ENCODE data around the gene CILP.
"Not testable (repeated sequence)": the region's sequence is repeated elsewhere in the genome, so short reads cannot be mapped to it uniquely, and the experiment has no call there.

Gene CILP

GRCh38 chr15:65198571-65198970 lies 12.7 kb downstream of the CILP start:
- in situ Hi-C loops (cut with HindIII; ENCODE audit: low sequenced_read_pairs), result no loop called here

DNA sequence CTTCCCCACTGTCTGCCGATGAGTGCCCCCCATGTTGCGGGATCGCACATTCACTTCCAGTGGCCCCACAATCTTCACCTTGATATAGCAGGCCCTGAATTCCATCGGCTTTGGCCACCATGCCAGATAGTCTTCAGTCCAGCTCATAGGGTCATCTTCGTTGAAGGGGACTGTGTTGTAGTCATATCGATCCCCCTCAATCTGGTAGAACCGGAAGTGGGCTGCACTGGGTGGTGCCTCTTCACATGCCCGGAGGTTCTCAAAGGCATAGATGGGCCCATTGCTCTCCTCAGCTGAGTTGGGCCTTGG lies 14.0 kb downstream of the CILP start:
- in situ Hi-C loops (cut with HindIII; ENCODE audit: low sequenced_read_pairs), result no loop called here

GRCh38 chr15:65196637-65197336 lies 14.5 kb downstream of the CILP start:
- in situ Hi-C loops (cut with HindIII; ENCODE audit: low sequenced_read_pairs), result no loop called here

DNA sequence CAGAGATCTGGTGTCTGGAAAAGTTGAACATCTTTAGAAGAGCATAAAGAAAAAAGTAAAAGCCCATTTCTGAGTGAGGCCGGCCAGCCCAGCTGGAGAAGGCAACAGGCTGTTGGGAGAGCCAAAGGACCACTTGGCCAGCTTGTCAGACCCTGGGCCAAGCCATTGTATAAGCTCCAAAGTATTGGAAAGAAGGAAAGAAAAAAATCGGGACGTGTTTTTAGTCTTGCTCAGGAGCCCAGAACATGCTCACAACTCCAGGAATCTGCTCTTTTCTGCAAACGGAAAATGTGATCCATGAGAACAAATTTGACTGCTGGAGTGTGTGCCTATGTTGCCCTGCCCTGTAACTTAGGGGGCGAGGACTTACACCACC lies 15.7 kb downstream of the CILP start:
- in situ Hi-C loops (cut with HindIII; ENCODE audit: low sequenced_read_pairs), result no loop called here

DNA sequence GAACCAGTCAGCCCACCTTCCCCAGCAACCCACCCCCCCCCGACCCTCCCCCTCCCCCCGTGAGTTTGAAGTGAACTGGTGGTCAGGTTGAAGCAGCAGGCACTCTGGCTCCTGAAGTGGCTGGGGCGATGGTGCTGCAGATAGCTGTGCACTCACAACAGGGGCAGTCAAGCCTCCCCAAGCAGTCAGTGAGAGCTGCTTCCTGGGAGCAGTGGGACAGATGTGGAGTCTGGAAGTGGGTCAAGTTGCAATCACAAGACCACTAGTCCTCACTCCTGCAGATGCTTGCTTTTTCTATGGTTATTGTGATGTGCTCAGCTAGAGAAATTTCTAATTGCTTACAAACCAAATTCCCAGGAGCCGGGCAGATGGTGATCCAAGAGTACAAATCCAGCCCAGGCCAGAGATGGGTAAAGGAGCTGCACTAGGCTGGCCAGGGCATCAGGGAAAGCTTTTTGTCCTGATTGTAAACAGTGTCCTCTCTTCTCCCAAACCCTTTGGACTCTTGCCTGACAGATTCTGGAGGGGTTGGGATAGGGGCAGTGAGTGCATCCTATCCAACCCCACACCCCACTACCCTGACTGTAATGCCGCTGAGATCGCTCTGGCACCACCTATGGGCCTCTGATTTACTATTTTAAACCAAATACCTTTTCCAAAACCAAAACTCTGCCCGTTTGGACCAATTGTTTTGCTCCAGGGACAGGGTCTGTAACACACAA lies 16.3 kb downstream of the CILP start:
- in situ Hi-C loops (cut with HindIII; ENCODE audit: low sequenced_read_pairs), result no loop called here

- in situ Hi-C loops (cut with HindIII; ENCODE audit: low sequenced_read_pairs), result no loop called here
Observed at GRCh38 chr15:65192016-65192415, 19.3 kb downstream of the CILP start.

GRCh38 chr15:65189102-65189740 lies 22.1 kb downstream of the CILP start:
- in situ Hi-C loops (cut with HindIII; ENCODE audit: low sequenced_read_pairs), result no loop called here

GRCh38 chr15:65188472-65188871 lies 22.8 kb downstream of the CILP start:
- in situ Hi-C loops (cut with HindIII; ENCODE audit: low sequenced_read_pairs), result not testable (repeated sequence)

- in situ Hi-C loops (cut with HindIII; ENCODE audit: low sequenced_read_pairs), result no loop called here
Observed at GRCh38 chr15:65184868-65185717, 26.2 kb downstream of the CILP start, which contains the start of gene CLPX. CLPX (minus strand) TSS chr15:65185342; CDS start chr15:65185153, 189 bp downstream.

DNA sequence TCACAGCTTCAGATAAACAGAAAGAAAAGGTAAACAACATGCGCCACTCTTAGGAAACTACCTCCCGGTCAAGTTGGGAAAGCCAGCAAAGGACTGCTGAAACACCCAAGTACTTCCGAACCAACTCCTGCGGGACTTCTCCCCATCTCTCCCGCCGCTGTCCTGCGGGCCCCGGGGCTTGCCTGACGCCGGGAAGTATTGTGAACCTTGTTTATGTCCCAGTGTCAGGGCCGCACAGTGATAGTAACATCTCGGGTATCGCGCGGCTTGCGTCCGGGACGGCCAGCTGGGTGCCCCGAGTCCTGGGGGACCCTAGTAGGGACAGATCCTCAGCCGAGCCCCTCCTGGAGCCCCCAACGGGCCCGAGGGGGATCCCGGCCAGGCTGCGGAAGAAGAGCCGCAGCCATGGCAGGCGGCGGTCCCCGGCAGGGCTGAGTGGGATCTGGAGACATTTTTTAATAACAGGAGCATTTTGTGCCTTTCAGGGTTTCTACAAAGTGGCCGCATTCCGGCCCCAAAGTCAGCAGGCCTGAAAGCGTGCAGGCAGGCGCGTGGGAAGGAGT lies 26.9 kb downstream of the CILP start:
- in situ Hi-C loops (cut with HindIII; ENCODE audit: low sequenced_read_pairs), result no loop called here

- in situ Hi-C loops (cut with HindIII; ENCODE audit: low sequenced_read_pairs), result no loop called here
Observed at GRCh38 chr15:65183865-65184159, 27.5 kb downstream of the CILP start.

DNA sequence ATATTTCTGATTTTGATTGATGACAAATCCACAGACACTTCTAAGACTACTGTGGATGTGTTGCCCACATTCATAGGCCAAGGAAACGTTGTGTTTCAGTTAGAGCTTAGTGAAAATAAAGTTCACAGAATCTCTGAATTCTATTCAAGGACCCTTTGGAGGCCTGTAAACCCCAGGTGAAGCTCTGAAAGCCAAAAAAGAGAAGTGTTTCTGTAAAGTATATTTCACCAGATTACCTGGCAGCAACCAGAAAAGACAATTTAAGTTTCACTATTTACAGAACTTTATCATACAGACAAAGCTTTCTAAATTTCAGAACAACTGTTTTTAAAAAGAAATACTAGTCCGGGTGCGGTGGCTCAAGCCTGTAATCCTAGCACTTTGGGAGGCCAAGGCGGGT lies 28.7 kb downstream of the CILP start:
- in situ Hi-C loops (cut with HindIII; ENCODE audit: low sequenced_read_pairs), result no loop called here

DNA sequence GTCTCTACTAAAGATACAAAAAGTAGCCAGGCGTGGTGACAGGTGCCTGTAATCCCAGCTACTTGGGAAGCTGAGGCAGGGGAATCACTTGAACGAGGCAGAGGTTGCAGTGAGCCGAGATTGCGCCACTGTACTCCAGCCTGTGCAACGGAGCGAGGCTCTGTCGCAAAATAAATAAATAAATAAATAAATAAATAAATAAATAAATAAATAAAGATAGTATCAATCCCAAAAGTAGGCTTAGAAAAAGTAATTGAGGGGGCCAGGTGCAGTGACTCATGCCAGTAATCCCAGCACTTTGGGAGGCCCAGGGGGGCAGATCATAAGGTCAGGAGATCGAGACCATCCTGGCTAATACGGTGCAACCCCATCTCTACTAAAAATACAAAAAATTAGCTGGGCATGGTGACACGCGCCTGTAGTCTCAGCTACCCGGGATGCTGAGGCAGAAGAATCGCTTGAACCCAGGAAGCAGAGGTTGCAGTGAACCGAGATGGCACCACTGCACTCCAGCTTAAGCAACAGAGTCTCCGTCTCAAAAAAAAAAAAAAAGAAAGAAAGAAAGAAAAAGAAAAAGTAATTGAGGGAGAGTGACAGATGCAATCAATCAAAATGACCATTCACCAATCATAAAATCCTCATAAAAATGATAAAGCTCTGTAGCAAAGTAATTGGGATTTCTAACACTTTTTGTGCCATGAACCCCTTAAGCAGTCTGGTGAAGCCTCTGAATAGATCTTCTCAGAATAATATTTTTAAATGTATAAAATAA lies 29.5 kb downstream of the CILP start:
- in situ Hi-C loops (cut with HindIII; ENCODE audit: low sequenced_read_pairs), result not testable (repeated sequence)

- in situ Hi-C loops (cut with HindIII; ENCODE audit: low sequenced_read_pairs), result no loop called here
Observed at GRCh38 chr15:65180167-65180566, 31.1 kb downstream of the CILP start.

GRCh38 chr15:65177901-65178300 lies 33.4 kb downstream of the CILP start:
- in situ Hi-C loops (cut with HindIII; ENCODE audit: low sequenced_read_pairs), result no loop called here

DNA sequence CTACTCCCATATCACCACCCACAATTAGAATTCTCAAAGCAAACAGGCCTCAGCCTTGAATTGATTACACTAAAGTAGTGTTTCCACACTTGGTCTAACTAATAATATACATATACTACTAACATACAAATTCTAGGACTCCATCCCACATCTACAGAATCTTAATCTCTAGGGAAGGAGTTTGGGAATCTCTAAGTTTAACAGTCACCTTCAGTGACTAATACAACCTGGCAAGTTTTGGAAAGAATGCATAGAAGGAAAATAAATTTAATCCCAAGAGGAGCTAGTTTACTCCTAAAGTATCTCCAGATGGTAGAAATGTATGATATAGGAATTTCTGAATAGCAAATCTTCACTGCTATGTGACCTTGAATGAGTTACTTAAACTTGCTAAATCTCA lies 35.2 kb downstream of the CILP start:
- in situ Hi-C loops (cut with HindIII; ENCODE audit: low sequenced_read_pairs), result no loop called here

DNA sequence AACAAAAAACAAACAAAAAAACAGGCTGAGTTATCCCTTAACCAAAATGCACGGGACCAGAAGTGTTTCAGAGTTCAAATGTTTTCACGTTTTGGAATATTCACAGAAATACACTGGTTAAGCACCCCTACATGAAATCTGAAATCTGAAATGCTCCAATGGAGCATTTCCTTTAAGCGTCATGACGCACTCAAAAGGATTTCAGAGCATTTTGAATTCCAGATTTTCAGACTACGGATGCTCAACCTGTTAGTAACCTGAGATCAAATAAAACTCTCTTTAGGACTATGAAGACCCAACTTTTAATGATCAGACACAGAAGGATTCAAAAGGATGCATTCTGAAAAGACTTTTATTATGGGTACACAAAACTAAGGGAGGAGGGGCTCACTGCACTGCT lies 35.8 kb downstream of the CILP start:
- in situ Hi-C loops (cut with HindIII; ENCODE audit: low sequenced_read_pairs), result no loop called here

DNA sequence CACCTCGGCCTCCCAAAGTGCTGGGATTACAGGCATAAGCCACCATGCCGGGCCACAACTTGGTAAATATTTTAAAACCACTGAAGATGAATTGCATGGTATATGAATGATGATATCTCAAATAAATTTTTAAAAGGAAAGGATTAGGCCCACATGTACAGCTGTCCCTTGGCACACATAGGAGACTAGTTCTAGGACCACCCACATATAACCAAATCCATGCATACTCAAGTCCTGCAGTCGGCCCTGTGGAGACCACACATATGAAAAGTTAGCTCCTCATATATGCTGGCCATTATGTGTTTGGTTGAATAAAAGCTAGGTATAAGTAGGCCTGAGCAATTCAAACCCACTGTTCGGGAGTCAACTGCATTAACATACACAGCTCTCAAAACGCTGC lies 36.8 kb downstream of the CILP start:
- in situ Hi-C loops (cut with HindIII; ENCODE audit: low sequenced_read_pairs), result no loop called here

- in situ Hi-C loops (cut with HindIII; ENCODE audit: low sequenced_read_pairs), result no loop called here
Observed at GRCh38 chr15:65172531-65172930, 38.7 kb downstream of the CILP start.

DNA sequence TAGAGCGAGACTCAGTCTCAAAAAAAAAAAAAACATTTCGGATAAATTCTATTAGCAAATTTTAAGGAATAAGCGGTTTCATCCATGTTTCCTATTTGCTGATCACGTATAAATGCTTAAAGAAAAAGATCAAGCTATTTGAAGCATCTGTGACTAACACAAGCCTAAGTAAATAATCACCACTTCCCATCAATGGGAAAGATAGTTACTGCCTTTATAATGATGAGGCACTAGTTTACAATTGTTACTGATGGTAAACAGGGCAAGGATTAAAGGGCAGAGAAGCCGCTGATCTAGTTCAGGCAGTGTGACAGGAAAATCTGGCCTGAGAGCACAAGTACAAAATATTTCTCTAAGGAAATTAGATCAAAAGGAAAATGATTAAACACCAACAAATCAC lies 39.8 kb downstream of the CILP start:
- in situ Hi-C loops (cut with HindIII; ENCODE audit: low sequenced_read_pairs), result no loop called here
